Tibial artery (tissue), 4 donors: Measurements from ENCODE around the gene TRIM59.
"Not testable (repeated sequence)": the region's sequence is repeated elsewhere in the genome, so short reads cannot be mapped to it uniquely, and the experiment has no call there.

ENCODE experiments used
- DNase-seq, 2 donors: peaks; one replicate each; pipeline ENCODE4 v3.0.0-alpha.2; 2019
- H3K27ac ChIP-seq, 2 donors: fragments of 200-600 bp; sonication (generic) in 1 of 2; 1 replicate in 1 of 2; 2 replicates in 1 of 2; pipeline ENCODE4 v1.5.1; 2018 to 2019; ENCODE audit warnings: mild to moderate bottlenecking in 1 of 2
- H3K27me3 ChIP-seq, 2 donors: fragments of 200-600 bp; sonication (generic) in 1 of 2; one replicate each; pipeline versions ENCODE4 v1.5.1 to v1.6.0; 2016 to 2019
- H3K36me3 ChIP-seq, 3 donors: fragments of 200-600 bp; sonication (generic) in 2 of 3; one replicate each; pipeline ENCODE4 v1.5.1; 2016 to 2019; ENCODE audit warnings: mild to moderate bottlenecking in 2 of 3
- H3K4me1 ChIP-seq, 4 donors: fragments of 200-600 bp; sonication (generic) in 2 of 4; 1 replicate in 3 of 4; 2 replicates in 1 of 4; pipeline ENCODE4 v1.5.1; 2016 to 2019
- H3K4me3 ChIP-seq, 2 donors: fragments of 200-600 bp; sonication (generic) in 1 of 2; 1 replicate in 1 of 2; 2 replicates in 1 of 2; pipeline ENCODE4 v1.5.1; 2018 to 2019; ENCODE audit warnings: mild to moderate bottlenecking in 2 of 2
- H3K9me3 ChIP-seq, 3 donors: fragments of 200-600 bp; sonication (generic) in 1 of 3; one replicate each; pipeline ENCODE4 v1.5.1; 2016 to 2019
- CTCF ChIP-seq, 2 experiments: fragments of 200-600 bp in 1 of 2; fragments of 450-650 bp in 1 of 2; IDR thresholded peaks; one replicate each; pipeline ENCODE4 v1.5.1; 2017 to 2019; ENCODE audit warnings: antibody characterized with exemption in 2 of 2, mild to moderate bottlenecking in 1 of 2, moderate library complexity in 1 of 2
- intact Hi-C: fragments of 100-400 bp; cut with DNase I; formaldehyde crosslinking; loops from one replicate; pipeline ENCODE4 v1.15.0; 2023; ENCODE audit warnings: low total_unique reads

Gene TRIM59

GRCh38 chr3:160458151-160458550 is 8.6 kb upstream of the TRIM59 start:
- intact Hi-C loops, result no loop called here
- Histone ChIP-seq H3K27ac (no peak overlapping the region), H3K36me3 (no peaks in the 10 kb centered on the region), H3K4me1 (no peaks in the 10 kb centered on the region), H3K4me3 (no peak overlapping the region), H3K9me3 (no peaks in the 10 kb centered on the region), H3K27me3 (no peaks in the 10 kb centered on the region)
- TF ChIP-seq CTCF (IDR thresholded peaks at IDR 0.05), result no peak
- DNase-seq, result no peak

DNA sequence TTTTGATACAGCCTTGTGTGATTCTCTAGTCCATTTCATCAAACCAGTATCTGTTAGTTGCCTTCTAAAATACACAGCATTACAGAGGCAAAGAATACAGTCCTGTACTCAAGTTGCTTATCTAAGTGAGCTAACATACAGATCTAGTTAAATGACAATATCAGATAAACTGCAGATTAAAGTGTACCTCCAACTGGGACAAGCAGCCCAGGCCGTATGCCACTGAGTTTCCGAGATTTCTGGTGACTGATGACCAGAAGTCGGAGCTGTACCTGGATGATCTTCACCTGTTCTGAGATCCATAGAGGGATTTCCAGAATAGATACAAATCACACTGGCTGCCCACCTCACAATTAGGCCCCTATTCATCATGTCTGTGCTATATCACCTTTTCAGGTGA is 6.3 kb upstream of the TRIM59 start:
- intact Hi-C loops, result no loop called here
- Histone ChIP-seq H3K36me3 (no peaks in the 10 kb centered on the region), H3K4me1 (no peaks in the 10 kb centered on the region), H3K9me3 (no peaks in the 10 kb centered on the region), H3K27ac (no peak overlapping the region), H3K27me3 (no peaks in the 10 kb centered on the region), H3K4me3 (no peak overlapping the region)
- no peak for TF ChIP-seq CTCF (IDR thresholded peaks at IDR 0.05)
- DNase-seq, result no peak

DNA sequence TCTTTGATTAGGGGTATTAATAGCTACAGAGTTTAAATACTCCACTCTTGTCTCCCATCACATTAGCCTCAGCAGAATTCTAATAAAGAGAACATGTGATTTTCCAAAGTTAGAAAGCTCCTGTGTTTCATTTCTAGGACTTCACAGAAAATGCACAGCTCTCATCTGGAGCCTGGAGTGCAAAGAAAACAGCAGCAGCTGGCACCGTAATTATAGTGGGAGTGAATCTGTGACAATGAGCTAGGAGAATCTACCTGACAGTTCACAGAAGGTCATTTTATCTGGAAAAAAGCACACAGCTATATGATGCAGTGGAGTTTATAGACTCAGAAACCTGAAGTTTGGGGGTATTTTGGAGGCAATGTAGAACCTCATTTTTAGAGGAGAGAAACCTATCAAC is 5.4 kb upstream of the TRIM59 start:
- Histone ChIP-seq H3K36me3 (no peaks in the 10 kb centered on the region), H3K4me3 (no peak overlapping the region), H3K9me3 (no peaks in the 10 kb centered on the region), H3K4me1 (peaks cover 0 to 7% (median 2%) of the 10 kb centered on the region in 4 donors), H3K27ac (no peak overlapping the region), H3K27me3 (no peaks in the 10 kb centered on the region)
- intact Hi-C loops, result no loop called here
- TF ChIP-seq CTCF (IDR thresholded peaks at IDR 0.05), result no peak
- no peak for DNase-seq

- H3K27me3 ChIP-seq, H3K36me3 ChIP-seq, H3K27ac ChIP-seq, DNase-seq, H3K4me3 ChIP-seq, H3K9me3 ChIP-seq, intact Hi-C loops: not testable (repeated sequence)
- H3K4me1 ChIP-seq, result peaks cover 0 to 15% (median 6%) of the 10 kb centered on the region in 4 donors
Observed at GRCh38 chr3:160452251-160452650, 2.7 kb upstream of the TRIM59 start.

DNA sequence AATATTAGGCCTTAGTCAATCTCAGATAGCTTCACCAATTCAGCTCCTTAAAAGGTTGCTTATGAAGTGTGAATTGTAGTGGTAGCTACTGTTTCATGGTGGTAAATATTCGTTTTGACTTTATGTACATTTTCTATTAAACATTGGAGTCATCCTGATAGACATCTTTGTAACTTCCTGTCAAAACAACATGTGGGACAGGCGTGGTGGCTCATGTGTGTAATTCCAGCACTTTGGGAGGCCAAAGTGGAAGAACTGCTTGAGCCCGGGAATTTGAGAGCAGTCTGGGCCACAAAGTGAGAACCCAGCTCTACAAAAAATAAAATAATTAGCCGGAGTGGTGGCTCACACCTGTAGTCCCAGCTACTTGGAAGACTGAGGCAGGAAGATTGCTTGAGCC is 2.0 kb upstream of the TRIM59 start:
- no peaks in the 10 kb centered on the region for H3K36me3 ChIP-seq
- intact Hi-C loops, result no loop called here
- no peak overlapping the region for H3K27ac ChIP-seq
- H3K4me3 ChIP-seq, result no peak overlapping the region
- peaks cover 0 to 4% (median 0%) of the 10 kb centered on the region in 3 donors for H3K9me3 ChIP-seq
- H3K4me1 ChIP-seq, result peaks cover 0 to 15% (median 6%) of the 10 kb centered on the region in 4 donors
- TF ChIP-seq CTCF (IDR thresholded peaks at IDR 0.05), result no peak
- H3K27me3 ChIP-seq, result no peaks in the 10 kb centered on the region
- DNase-seq, result no peak

GRCh38 chr3:160450846-160451245 is 1.3 kb upstream of the TRIM59 start:
- H3K27me3 ChIP-seq, result no peaks in the 10 kb centered on the region
- no peak overlapping the region for H3K4me3 ChIP-seq
- H3K27ac ChIP-seq, result no peak overlapping the region
- DNase-seq, result no peak
- intact Hi-C loops, result no loop called here
- no peaks in the 10 kb centered on the region for H3K36me3 ChIP-seq
- peaks cover 0 to 4% (median 0%) of the 10 kb centered on the region in 3 donors for H3K9me3 ChIP-seq
- peaks cover 0 to 15% (median 6%) of the 10 kb centered on the region in 4 donors for H3K4me1 ChIP-seq
- TF ChIP-seq CTCF (IDR thresholded peaks at IDR 0.05), result no peak
